H9 (cell line): ENCODE results near the gene PHF12. TPM values are rescaled to one million over a fixed set of nuclear protein-coding genes. Genes with fewer than 3 reads are reported as not detected.

Experiments
- DNase-seq: peaks from one replicate; pipeline ENCODE4 v3.0.0-alpha.2; 2017
- H2AFZ ChIP-seq: one replicate; pipeline ENCODE4 v1.6.1; 2013; ENCODE audit warnings: mild to moderate bottlenecking, low read length, control low read depth, moderate library complexity
- H2AK5ac ChIP-seq: 2 replicates; pipeline ENCODE4 v1.6.1; 2013; ENCODE audit warnings: low read length, control low read depth, mixed read lengths; ENCODE audit not compliant: insufficient read length
- H2BK120ac ChIP-seq: one replicate; pipeline ENCODE4 v1.6.1; 2013; ENCODE audit warnings: low read depth, mild to moderate bottlenecking, low read length, control low read depth, inconsistent platforms; ENCODE audit not compliant: poor library complexity, severe bottlenecking
- H2BK12ac ChIP-seq: 2 replicates; pipeline ENCODE4 v1.6.1; 2013; ENCODE audit warnings: low read length, control low read depth, mixed read lengths, low read depth; ENCODE audit not compliant: insufficient read length
- H2BK15ac ChIP-seq: 2 replicates; pipeline ENCODE4 v1.6.1; 2013; ENCODE audit warnings: low read depth, low read length, control low read depth
- H2BK20ac ChIP-seq: one replicate; pipeline ENCODE4 v1.6.1; 2013; ENCODE audit warnings: low read depth, mild to moderate bottlenecking, low read length, control low read depth, inconsistent platforms; ENCODE audit not compliant: poor library complexity, severe bottlenecking
- H2BK5ac ChIP-seq: 2 replicates; pipeline ENCODE4 v1.6.1; 2013; ENCODE audit warnings: low read length, control low read depth, mixed read lengths; ENCODE audit not compliant: insufficient read length
- H3K14ac ChIP-seq: 2 replicates; pipeline ENCODE4 v1.6.1; 2013; ENCODE audit warnings: low read length, control low read depth; ENCODE audit not compliant: insufficient read depth
- H3K18ac ChIP-seq: 2 replicates; pipeline ENCODE4 v1.6.1; 2013; ENCODE audit warnings: low read depth, mild to moderate bottlenecking, mixed read lengths, low read length, control low read depth; ENCODE audit not compliant: insufficient read length
- H3K23ac ChIP-seq: 2 replicates; pipeline ENCODE4 v1.6.1; 2013; ENCODE audit warnings: low read length, control low read depth, mixed read lengths, low read depth; ENCODE audit not compliant: insufficient read length
- H3K23me2 ChIP-seq: 2 replicates; pipeline ENCODE4 v1.6.1; 2013; ENCODE audit warnings: low read depth, mild to moderate bottlenecking, mixed read lengths, low read length, control low read depth; ENCODE audit not compliant: insufficient read length, poor library complexity, severe bottlenecking
- H3K27ac ChIP-seq: 2 replicates; pipeline ENCODE4 v1.5.1; 2013; ENCODE audit warnings: low read length, control low read depth, mixed read lengths, low read depth; ENCODE audit not compliant: insufficient read length
- H3K27me3 ChIP-seq: 2 replicates; pipeline ENCODE4 v1.6.1; 2013; ENCODE audit warnings: low read length, control low read depth, inconsistent platforms; ENCODE audit not compliant: insufficient read depth
- H3K4ac ChIP-seq: 2 replicates; pipeline ENCODE4 v1.6.1; 2013; ENCODE audit warnings: low read depth, mild to moderate bottlenecking, control low read depth, inconsistent platforms, low read length, moderate library complexity
- H3K4me1 ChIP-seq: 2 replicates; pipeline ENCODE4 v1.6.1; 2013; ENCODE audit warnings: low read length, control low read depth, inconsistent platforms; ENCODE audit not compliant: insufficient read depth
- H3K4me2 ChIP-seq: 2 replicates; pipeline ENCODE4 v1.6.1; 2013; ENCODE audit warnings: low read length, control low read depth, mixed read lengths; ENCODE audit not compliant: insufficient read length, insufficient read depth
- H3K56ac ChIP-seq: 2 replicates; pipeline ENCODE4 v1.6.1; 2013; ENCODE audit warnings: low read depth, mild to moderate bottlenecking, mixed read lengths, low read length, control low read depth; ENCODE audit not compliant: insufficient read length
- H3K79me1 ChIP-seq: 2 replicates; pipeline ENCODE4 v1.6.1; 2013; ENCODE audit warnings: low read depth, mild to moderate bottlenecking, moderate library complexity, low read length, control low read depth, inconsistent platforms; ENCODE audit not compliant: insufficient read depth, poor library complexity, severe bottlenecking
- H3K79me2 ChIP-seq: 2 replicates; pipeline ENCODE4 v1.6.1; 2013; ENCODE audit warnings: low read length, control low read depth, inconsistent platforms; ENCODE audit not compliant: insufficient read depth
- H3K9ac ChIP-seq: 2 replicates; pipeline ENCODE4 v1.6.1; 2013; ENCODE audit warnings: low read length, control low read depth, mixed read lengths; ENCODE audit not compliant: insufficient read length; ENCODE audit errors: extremely low read depth
- H3K9me3 ChIP-seq: one replicate; pipeline ENCODE4 v1.6.1; 2013; ENCODE audit warnings: low read depth, low read length, inconsistent platforms; ENCODE audit not compliant: control insufficient read depth
- H3T11ph ChIP-seq: one replicate; pipeline ENCODE4 v1.6.1; 2013; ENCODE audit warnings: mild to moderate bottlenecking, low read length, control low read depth, inconsistent platforms
- H4K20me1 ChIP-seq: one replicate; pipeline ENCODE4 v1.6.1; 2013; ENCODE audit not compliant: control insufficient read depth, insufficient read length, insufficient read depth
- H4K5ac ChIP-seq: 2 replicates; pipeline ENCODE4 v1.6.1; 2013; ENCODE audit warnings: low read depth, mild to moderate bottlenecking, mixed read lengths, low read length, control low read depth; ENCODE audit not compliant: insufficient read length
- H4K8ac ChIP-seq: replicated peaks from 2 replicates; pipeline ENCODE4 v1.6.1; 2013; ENCODE audit warnings: low read length, control low read depth, mixed read lengths, low read depth; ENCODE audit not compliant: insufficient read length
- H4K91ac ChIP-seq: 2 replicates; pipeline ENCODE4 v1.6.1; 2013; ENCODE audit warnings: low read depth, mild to moderate bottlenecking, moderate library complexity, mixed read lengths, low read length, control low read depth; ENCODE audit not compliant: insufficient read length
- H3K27ac Mint-ChIP-seq, 3 experiments: 2 replicates in 2 of 3; 3 replicates in 1 of 3; pipeline ENCODE4 v1.8.0; 2020 to 2021; ENCODE audit warnings: mixed read lengths in 3 of 3, mild to moderate bottlenecking in 1 of 3, moderate library complexity in 1 of 3
- H3K27me3 Mint-ChIP-seq: 2 replicates; pipeline ENCODE4 v1.8.0; 2021; ENCODE audit warnings: low read depth, mild to moderate bottlenecking, moderate library complexity, mixed read lengths
- H3K36me3 Mint-ChIP-seq, 3 experiments: 2 replicates in 2 of 3; 3 replicates in 1 of 3; pipeline ENCODE4 v1.8.0; 2020 to 2021; ENCODE audit warnings: low read depth in 3 of 3, mixed read lengths in 3 of 3; ENCODE audit not compliant: insufficient read depth in 1 of 3
- H3K4me1 Mint-ChIP-seq, 2 experiments: 2 replicates each; pipeline ENCODE4 v1.8.0; 2020; ENCODE audit warnings: mixed read lengths in 2 of 2
- H3K4me3 Mint-ChIP-seq, 2 experiments: 2 replicates in 1 of 2; 3 replicates in 1 of 2; pipeline ENCODE4 v1.8.0; 2020 to 2021; ENCODE audit warnings: mild to moderate bottlenecking in 2 of 2, mixed read lengths in 2 of 2, moderate library complexity in 1 of 2
- H3K9me3 Mint-ChIP-seq, 2 experiments: 2 replicates in 1 of 2; 3 replicates in 1 of 2; pipeline ENCODE4 v1.8.0; 2020; ENCODE audit warnings: mild to moderate bottlenecking in 2 of 2, mixed read lengths in 2 of 2, moderate library complexity in 1 of 2
- CTCF ChIP-seq: fragments of 200-600 bp; sonication (generic); conservative IDR thresholded peaks from 3 replicates; pipeline ENCODE4 v1.8.0; 2021; ENCODE audit warnings: antibody characterized with exemption, mild to moderate bottlenecking
- WGBS: extraction: QIAGEN DNeasy Blood & Tissue Kit; methylation state at CpG from one replicate; pipeline ENCODE4 v1.1.7; 2013; ENCODE audit warnings: missing lambda C conversion rate, low lambda C conversion rate, mixed read lengths; ENCODE audit not compliant: insufficient read length; ENCODE audit errors: extremely low coverage; 5-methylcytosine and 5-hydroxymethylcytosine counted together
- microRNA-seq: library from miRNA; unstranded; fragments of <30 nt; microRNA quantifications from one replicate; pipeline ENCODE4, GENCODE V29; 2020; ENCODE audit warnings: borderline microRNAs expressed
- total RNA-seq: library from RNA; stranded (reverse); gene quantifications from 2 replicates; pipeline ENCODE4 v1.2.1, GENCODE V29; 2021

Gene PHF12
- total RNA-seq, 1 experiment from 2014 or later, result 62.1 TPM

- H2BK12ac ChIP-seq, result no peak overlapping the region
- no peak overlapping the region for H3K27ac ChIP-seq
- H3K4me1 ChIP-seq, result no peaks in the 10 kb centered on the region; the same call in 1 of the 2 replicates
- H3K9me3 Mint-ChIP-seq, result no peaks in the 10 kb centered on the region
- no peaks in the 10 kb centered on the region for H3K27me3 Mint-ChIP-seq
- no peak for DNase-seq
- no peaks in the 10 kb centered on the region for H4K20me1 ChIP-seq
- H2BK20ac ChIP-seq, result no peak overlapping the region
- H2BK120ac ChIP-seq, result no peak overlapping the region
- no peaks in the 10 kb centered on the region for H3K27me3 ChIP-seq
- peak overlapping the region; percentile 57 for H3K4me2 ChIP-seq
- no peak overlapping the region for H2BK5ac ChIP-seq
- H3K56ac ChIP-seq, result no peak overlapping the region
- H4K5ac ChIP-seq, result no peak overlapping the region
- peaks cover 3% of the 10 kb centered on the region for H3K23me2 ChIP-seq
- peaks cover 24 to 37% (median 33%) of the 10 kb centered on the region in 3 experiments for H3K36me3 Mint-ChIP-seq
- TF ChIP-seq CTCF, result no peak
- peak overlapping the region; percentile 64 to 70 (median 65); a peak in 6 of 7 replicates for H3K27ac Mint-ChIP-seq
- no peaks in the 10 kb centered on the region for H3K79me2 ChIP-seq
- no peak overlapping the region for H3K4ac ChIP-seq
- H3K14ac ChIP-seq, result no peak overlapping the region
- H3K4me3 Mint-ChIP-seq, result peak overlapping the region; percentile 82 to 89
- no CpG with 5 or more reads among the region's 5 CpGs for WGBS
- H2BK15ac ChIP-seq, result no peak overlapping the region
- H2AFZ ChIP-seq, result no peak overlapping the region
- no peak overlapping the region for H3T11ph ChIP-seq
- no peak overlapping the region for H3K18ac ChIP-seq
- H3K23ac ChIP-seq, result no peak overlapping the region
- H3K9me3 ChIP-seq, result no peaks in the 10 kb centered on the region
- H3K79me1 ChIP-seq, result no peaks in the 10 kb centered on the region
- H3K4me1 Mint-ChIP-seq, result peaks cover 6 to 8% of the 10 kb centered on the region in 2 experiments
- no peak overlapping the region for H4K91ac ChIP-seq
- H3K9ac ChIP-seq, result peak overlapping the region; percentile 82
- no peak overlapping the region for H4K8ac ChIP-seq
- H2AK5ac ChIP-seq, result no peak overlapping the region
These were observed 96.0 kb downstream of the PHF12 start for GRCh38 chr17:28855336-28855679.

Small RNA genes lying within 50 kb of the gene (microRNA-seq; reads per million reads assigned to microRNA genes)
- gene MIR451B, result not detected

Other genes with a start within 250 kb of the PHF12 start
- gene PROCA1, start 239.6 kb downstream of the PHF12 start, total RNA-seq, result 14.2 and 15.0 TPM in 2 replicates
- gene RAB34, start 233.7 kb downstream of the PHF12 start, total RNA-seq, result 189 and 190 TPM in 2 replicates
- 2,008 and 2,053 TPM in 2 replicates for gene RPL23A, start 231.5 kb downstream of the PHF12 start, total RNA-seq
- 46.4 and 50.7 TPM in 2 replicates for gene TLCD1, start 225.3 kb downstream of the PHF12 start, total RNA-seq
- 16.6 and 18.8 TPM in 2 replicates for gene NEK8, start 222.7 kb downstream of the PHF12 start, total RNA-seq
- gene TRAF4, start 207.5 kb downstream of the PHF12 start, total RNA-seq, result 227 and 237 TPM in 2 replicates
- 76.1 and 77.1 TPM in 2 replicates for gene FAM222B, start 108.7 kb downstream of the PHF12 start, total RNA-seq
- 61.7 and 67.8 TPM in 2 replicates for gene ERAL1, start 96.5 kb downstream of the PHF12 start, total RNA-seq
- gene FLOT2, start 53.8 kb downstream of the PHF12 start, total RNA-seq, result 173 and 185 TPM in 2 replicates
- 28.6 and 29.6 TPM in 2 replicates for gene DHRS13, start 48.4 kb downstream of the PHF12 start, total RNA-seq
- 1.8 and 2.8 TPM in 2 replicates for gene SEZ6, start 54.5 kb upstream of the PHF12 start, total RNA-seq
- 26.8 and 30.1 TPM in 2 replicates for gene PIPOX, start 91.6 kb upstream of the PHF12 start, total RNA-seq
- 20.8 and 21.6 TPM in 2 replicates for gene MYO18A, start 228.9 kb upstream of the PHF12 start, total RNA-seq